Inferior parietal cortex (tissue), 1 donor: ENCODE results near the gene KCNIP1.
A peak's percentile ranks its signal among the peaks of the same experiment; 100 is the strongest.

Experiments
- DNase-seq: peaks from one replicate; pipeline ENCODE4 v3.0.0-alpha.2; 2016; ENCODE audit errors: extremely low spot score

Gene KCNIP1

GRCh38 chr5:170628691-170629565 lies 125.1 kb downstream of the KCNIP1 start:
- no peak for DNase-seq

- DNase-seq = no peak
Measured at GRCh38 chr5:170629566-170630175, 125.9 kb downstream of the KCNIP1 start.

- no peak for DNase-seq
Measured at GRCh38 chr5:170630226-170630625, 126.4 kb downstream of the KCNIP1 start.

- DNase-seq = peak; percentile 54
Measured at GRCh38 chr5:170630711-170631141, 126.9 kb downstream of the KCNIP1 start.

GRCh38 chr5:170631466-170632195 lies 127.8 kb downstream of the KCNIP1 start:
- no peak for DNase-seq

GRCh38 chr5:170632266-170632984 lies 128.6 kb downstream of the KCNIP1 start:
- no peak for DNase-seq

GRCh38 chr5:170632985-170633234 lies 129.1 kb downstream of the KCNIP1 start:
- peak; percentile 75 for DNase-seq

- peak; percentile 41 for DNase-seq
Measured at GRCh38 chr5:170633235-170634081, 129.6 kb downstream of the KCNIP1 start.

GRCh38 chr5:170634256-170634990 lies 130.6 kb downstream of the KCNIP1 start:
- no peak for DNase-seq

GRCh38 chr5:170635706-170636105 lies 131.9 kb downstream of the KCNIP1 start:
- DNase-seq = no peak

GRCh38 chr5:170636206-170636605 lies 132.4 kb downstream of the KCNIP1 start:
- DNase-seq = no peak

- DNase-seq = no peak
Measured at GRCh38 chr5:170636801-170637477, 133.1 kb downstream of the KCNIP1 start.

- DNase-seq = no peak
Measured at GRCh38 chr5:170638051-170638450, 134.2 kb downstream of the KCNIP1 start.

GRCh38 chr5:170638454-170639220 lies 134.8 kb downstream of the KCNIP1 start:
- DNase-seq = peak; percentile 78

GRCh38 chr5:170639221-170639925 lies 135.6 kb downstream of the KCNIP1 start:
- DNase-seq = no peak

- no peak for DNase-seq
Measured at GRCh38 chr5:170640731-170641588, 137.1 kb downstream of the KCNIP1 start.

- no peak for DNase-seq
Measured at GRCh38 chr5:170641589-170642031, 137.8 kb downstream of the KCNIP1 start.
